Adrenal gland (tissue), 12 donors: ENCODE results near the gene C8G. TPM values are rescaled to one million over a fixed set of nuclear protein-coding genes. Genes with fewer than 3 reads are reported as not detected.

ENCODE experiments used
- DNase-seq, 7 donors: peaks; one replicate each; pipeline ENCODE4 v3.0.0-alpha.2; 2019 to 2020
- H3K27ac ChIP-seq, 5 donors: fragments of 200-600 bp; sonication (generic) in 4 of 5; 1 replicate in 3 of 5; 2 replicates in 2 of 5; pipeline versions ENCODE4 v1.5.1 to v1.8.0; 2016 to 2020; ENCODE audit warnings: mild to moderate bottlenecking in 1 of 5
- H3K27me3 ChIP-seq: fragments of 200-600 bp; 2 replicates; pipeline ENCODE4 v1.8.0; 2021
- H3K36me3 ChIP-seq, 2 donors: fragments of 200-600 bp; replicated peaks in 1 of 2; 1 replicate in 1 of 2; 2 replicates in 1 of 2; pipeline versions ENCODE4 v1.5.1 to v1.8.0; 2018 to 2022
- H3K4me1 ChIP-seq, 2 donors: fragments of 200-600 bp; replicated peaks in 1 of 2; 1 replicate in 1 of 2; 2 replicates in 1 of 2; pipeline versions ENCODE4 v1.5.1 to v1.8.0; 2018 to 2021
- H3K4me3 ChIP-seq, 4 donors: fragments of 200-600 bp; sonication (generic) in 3 of 4; one replicate each; pipeline ENCODE4 v1.5.1; 2016 to 2018
- H3K9me3 ChIP-seq, 3 donors: fragments of 200-600 bp; sonication (generic) in 1 of 3; replicated peaks in 1 of 3; 1 replicate in 2 of 3; 2 replicates in 1 of 3; pipeline versions ENCODE4 v1.5.1 to v1.8.0; 2016 to 2021
- POLR2A ChIP-seq, 2 donors: fragments of 450-650 bp; IDR thresholded peaks; one replicate each; pipeline ENCODE4 v1.6.1; 2017; ENCODE audit warnings: antibody characterized with exemption in 2 of 2, mild to moderate bottlenecking in 2 of 2, moderate library complexity in 1 of 2
- whole genome bisulfite sequencing, 4 donors: extraction: QIAGEN DNeasy Blood & Tissue Kit in 2 of 4; methylation state at CpG; one replicate each; pipeline versions ENCODE4 v1.1.5 to v1.1.7; 2013 to 2017; 5-methylcytosine and 5-hydroxymethylcytosine counted together
- intact Hi-C, 2 donors: fragments of 100-400 bp; cut with DNase I; formaldehyde crosslinking; loops; one replicate each; pipeline versions ENCODE4 v1.14.1 to v1.15.0; 2022 to 2023
- polyA plus RNA-seq, 3 donors: library from polyadenylated mRNA; stranded (reverse); fragments of 200-250 nt in 2 of 3; fragments of 350-450 nt in 1 of 3; fragmentation: Illumina TruSeq in 1 of 3; extraction: RNeasy Lipid Tissue Mini Kit (QIAGEN cat#74804) in 1 of 3; gene quantifications; one replicate each; pipeline ENCODE4 v1.2.3, GENCODE V29; 2013 to 2014
- total RNA-seq, 9 donors: library from RNA; depleted of rRNA in 4 of 9; stranded (reverse); fragments of >200 nt in 4 of 9; fragments of 120-200 nt in 1 of 9; fragmentation: NEBNext Ultra II Directional in 1 of 9; extraction: Animal tissue kit (Norgen Biotek cat#: 25700) in 1 of 9; gene quantifications; one replicate each; pipeline versions ENCODE4 v1.1.0 to v1.2.4, GENCODE V29; 2013 to 2023
- TF ChIP-seq, protein P1 (sequence below), 6 experiments: fragments of 450-650 bp in 4 of 6; fragments of 200-600 bp in 2 of 6; sonication (generic) in 1 of 6; IDR thresholded peaks; 1 replicate in 5 of 6; 2 replicates in 1 of 6; pipeline versions ENCODE4 v1.5.1 to v1.8.0; 2016 to 2021; ENCODE audit warnings: antibody characterized with exemption in 6 of 6, mild to moderate bottlenecking in 2 of 6, moderate library complexity in 1 of 6
- donor health status: healthy with polysubstance abuse.
- donor health status: Bipolar disorder and iron deficiency.
- donor health status: DM: yes; HTN: yes; CAD: no.
- donor health status: DM: no; HTN: no; CAD: no.
- donor health status: DM: no; HTN: no; CAD: no.
- donor health status: DM: yes; HTN: yes; CAD: no.

The C8G gene
- total and polyA plus RNA-seq, 12 donors = 0.68 to 5.5 (median 2.2) TPM; not detected in 6

DNA sequence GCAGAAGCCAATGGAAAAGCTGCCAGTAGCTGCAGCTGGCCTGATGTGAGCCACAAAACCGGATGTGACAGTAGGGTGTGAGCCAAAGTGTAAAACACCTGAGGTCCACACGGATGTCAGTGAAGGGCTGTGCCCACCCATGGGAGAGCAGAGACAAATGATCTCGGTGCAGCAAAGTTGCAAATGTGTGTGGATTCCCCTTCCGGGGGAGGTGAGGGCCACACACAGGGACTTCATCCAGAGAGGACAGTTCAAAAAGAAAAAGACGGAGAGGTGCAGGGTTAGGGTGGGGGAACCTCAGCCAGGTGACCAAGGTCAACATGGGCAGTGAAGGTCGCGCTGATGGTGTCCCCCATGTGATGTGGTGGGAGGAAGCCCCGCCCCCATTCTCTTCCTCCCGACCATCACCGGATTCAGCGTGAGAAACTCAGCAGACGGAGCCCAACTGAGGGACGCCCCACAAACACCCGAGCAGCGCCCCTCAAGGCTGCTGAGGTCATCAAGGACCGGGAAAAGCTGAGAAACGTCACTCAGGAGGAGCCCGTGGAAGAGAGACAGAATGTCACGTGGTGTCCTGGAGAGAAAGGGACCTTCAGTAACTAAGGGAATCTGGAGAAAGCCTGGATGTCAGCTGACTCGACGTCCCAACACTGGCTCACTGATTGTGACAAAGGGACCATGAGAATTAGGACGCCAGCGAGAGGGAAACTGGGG, 20.9 kb downstream of the C8G start:
- Histone ChIP-seq H3K27ac (no peak overlapping the region), H3K9me3 (no peaks in the 10 kb centered on the region), H3K4me3 (peak overlapping the region in 1 of 4 donors; percentile 28), H3K4me1 (peaks cover 0 to 8% of the 10 kb centered on the region in 2 donors), H3K36me3 (no peaks in the 10 kb centered on the region), H3K27me3 (no peaks in the 10 kb centered on the region)
- WGBS, 4 donors = 13 to 20% (median 18%) methylated on average over 19 to 23 of the region's 23 CpGs
- TF ChIP-seq, protein P1, sequence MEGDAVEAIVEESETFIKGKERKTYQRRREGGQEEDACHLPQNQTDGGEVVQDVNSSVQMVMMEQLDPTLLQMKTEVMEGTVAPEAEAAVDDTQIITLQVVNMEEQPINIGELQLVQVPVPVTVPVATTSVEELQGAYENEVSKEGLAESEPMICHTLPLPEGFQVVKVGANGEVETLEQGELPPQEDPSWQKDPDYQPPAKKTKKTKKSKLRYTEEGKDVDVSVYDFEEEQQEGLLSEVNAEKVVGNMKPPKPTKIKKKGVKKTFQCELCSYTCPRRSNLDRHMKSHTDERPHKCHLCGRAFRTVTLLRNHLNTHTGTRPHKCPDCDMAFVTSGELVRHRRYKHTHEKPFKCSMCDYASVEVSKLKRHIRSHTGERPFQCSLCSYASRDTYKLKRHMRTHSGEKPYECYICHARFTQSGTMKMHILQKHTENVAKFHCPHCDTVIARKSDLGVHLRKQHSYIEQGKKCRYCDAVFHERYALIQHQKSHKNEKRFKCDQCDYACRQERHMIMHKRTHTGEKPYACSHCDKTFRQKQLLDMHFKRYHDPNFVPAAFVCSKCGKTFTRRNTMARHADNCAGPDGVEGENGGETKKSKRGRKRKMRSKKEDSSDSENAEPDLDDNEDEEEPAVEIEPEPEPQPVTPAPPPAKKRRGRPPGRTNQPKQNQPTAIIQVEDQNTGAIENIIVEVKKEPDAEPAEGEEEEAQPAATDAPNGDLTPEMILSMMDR (IDR thresholded peaks at IDR 0.05) = no peak
- intact Hi-C loops = no loop called here
- DNase-seq = peak in 6 of 7 donors; percentile 62 to 83 (median 68)

GRCh38 chr9:136968333-136969127, 23.5 kb downstream of the C8G start:
- H3K4me3 ChIP-seq = no peak overlapping the region
- DNase-seq = no peak
- intact Hi-C loops = no loop called here
- H3K36me3 ChIP-seq = no peaks in the 10 kb centered on the region
- peaks cover 0 to 8% of the 10 kb centered on the region in 2 donors for H3K4me1 ChIP-seq
- 74 to 80% (median 75%) methylated on average over 7 to 17 of the region's 17 CpGs for WGBS, 4 donors
- no peaks in the 10 kb centered on the region for H3K27me3 ChIP-seq
- TF ChIP-seq, protein P1 (IDR thresholded peaks at IDR 0.05) = no peak
- TF ChIP-seq POLR2A (IDR thresholded peaks at IDR 0.05) = no peak
- H3K27ac ChIP-seq = no peak overlapping the region
- H3K9me3 ChIP-seq = no peaks in the 10 kb centered on the region

- no peaks in the 10 kb centered on the region for H3K27me3 ChIP-seq
- H3K4me3 ChIP-seq = no peak overlapping the region
- no peak overlapping the region for H3K27ac ChIP-seq
- TF ChIP-seq, protein P1 (IDR thresholded peaks at IDR 0.05) = no peak
- no peak for TF ChIP-seq POLR2A (IDR thresholded peaks at IDR 0.05)
- DNase-seq = no peak
- peaks cover 0 to 8% of the 10 kb centered on the region in 2 donors for H3K4me1 ChIP-seq
- H3K9me3 ChIP-seq = no peaks in the 10 kb centered on the region
- intact Hi-C loops = no loop called here
- H3K36me3 ChIP-seq = no peaks in the 10 kb centered on the region
- 75 to 93% (median 85%) methylated on average over 3 to 17 of the region's 17 CpGs for WGBS, 4 donors
These were observed 24.1 kb downstream of the C8G start for GRCh38 chr9:136969150-136969549.

- WGBS, 4 donors = 74 to 83% (median 81%) methylated on average over 2 to 5 of the region's 5 CpGs
- Histone ChIP-seq H3K9me3 (no peaks in the 10 kb centered on the region), H3K4me3 (no peak overlapping the region), H3K4me1 (peaks cover 0 to 9% of the 10 kb centered on the region in 2 donors), H3K27ac (no peak overlapping the region), H3K36me3 (no peaks in the 10 kb centered on the region), H3K27me3 (no peaks in the 10 kb centered on the region)
- DNase-seq = no peak
- no peak for TF ChIP-seq POLR2A (IDR thresholded peaks at IDR 0.05)
- TF ChIP-seq, protein P1 (IDR thresholded peaks at IDR 0.05) = no peak
- intact Hi-C loops = no loop called here
These were observed 24.7 kb downstream of the C8G start for GRCh38 chr9:136969774-136970173.
